Endothelial cell of umbilical vein (primary cell): Measurements from ENCODE around the gene TRERF1. TPM values are rescaled to one million over a fixed set of nuclear protein-coding genes. Genes with fewer than 3 reads are reported as not detected.

Source experiments
- BruUV-seq: library from RNA; stranded (reverse); fragments of 400-500 nt; replicated peaks from 2 replicates; lab custom pipeline; 2021; lab: Mats Ljungman, UMichigan
- CTCF ChIA-PET: fragments of 300-600, 350-600 bp; sonication (Branson Sonifier 250); formaldehyde crosslinking; loops from one replicate; lab custom pipeline; 2021; ENCODE audit warnings: antibody characterized with exemption, inconsistent platforms; lab: Charles Lee
- POLR2A ChIA-PET: fragments of 300-600, 350-600 bp; sonication (Branson Sonifier 250); formaldehyde crosslinking; loops from one replicate; lab custom pipeline; 2021; ENCODE audit warnings: antibody characterized with exemption, inconsistent platforms; lab: Charles Lee
- DNase-seq: peaks from one replicate; pipeline ENCODE4 v3.0.0-alpha.2; 2011; ENCODE audit warnings: low read depth, low spot score
- FAIRE-seq: peaks from 2 replicates; lab custom pipeline; 2011; peaks lifted over from hg19 to GRCh38; lab: Jason Lieb, UNC
- H2AFZ ChIP-seq: 2 replicates; pipeline ENCODE4 v1.6.0; 2012; ENCODE audit warnings: low read depth, low read length, control low read depth, inconsistent platforms
- H3K27ac ChIP-seq: 2 replicates; pipeline ENCODE4 v1.5.1; 2011; ENCODE audit warnings: low read depth, mild to moderate bottlenecking, control low read depth, low read length, moderate library complexity; ENCODE audit not compliant: insufficient read depth
- H3K27me3 ChIP-seq, 2 experiments: 2 replicates each; pipeline versions ENCODE4 v1.6.0 to v1.6.1; 2011; ENCODE audit warnings: low read length in 2 of 2, mixed read lengths in 1 of 2; ENCODE audit not compliant: control insufficient read depth in 2 of 2, insufficient read depth in 2 of 2
- H3K36me3 ChIP-seq, 2 experiments: 2 replicates in 1 of 2; 3 replicates in 1 of 2; pipeline ENCODE4 v1.5.1; 2011; ENCODE audit warnings: low read length in 2 of 2, mild to moderate bottlenecking in 1 of 2, moderate library complexity in 1 of 2; ENCODE audit not compliant: control insufficient read depth in 2 of 2, insufficient read depth in 2 of 2; ENCODE audit errors: extremely low read depth in 1 of 2
- H3K4me1 ChIP-seq: 3 replicates; pipeline ENCODE4 v1.5.1; 2011; ENCODE audit warnings: mild to moderate bottlenecking, low read length; ENCODE audit not compliant: control insufficient read depth, insufficient read depth; ENCODE audit errors: extremely low read depth
- H3K4me2 ChIP-seq: 2 replicates; pipeline ENCODE4 v1.6.1; 2011; ENCODE audit warnings: low read length, control low read depth, mixed read lengths; ENCODE audit not compliant: insufficient read depth
- H3K4me3 ChIP-seq, 3 experiments: fragments of 200-600 bp in 1 of 3; sonication (generic), shearing (Covaris generic) in 1 of 3; replicated peaks in 1 of 3; 2 replicates each; pipeline ENCODE4 v1.5.1; 2011 to 2016; ENCODE audit warnings: control low read depth in 3 of 3, low read length in 3 of 3, mild to moderate bottlenecking in 2 of 3, inconsistent platforms in 1 of 3, low read depth in 1 of 3, moderate library complexity in 1 of 3; ENCODE audit not compliant: insufficient read depth in 1 of 3
- H3K79me2 ChIP-seq: 2 replicates; pipeline ENCODE4 v1.6.0; 2012; ENCODE audit warnings: low read length, inconsistent platforms; ENCODE audit not compliant: control insufficient read depth, insufficient read depth
- H3K9ac ChIP-seq: replicated peaks from 2 replicates; pipeline ENCODE3; 2011; ENCODE audit warnings: low read length, control low read depth; ENCODE audit not compliant: insufficient read depth; ENCODE audit errors: extremely low read depth
- H3K9me1 ChIP-seq: replicated peaks from 3 replicates; pipeline ENCODE4 v1.6.0; 2011; ENCODE audit warnings: mild to moderate bottlenecking, low read length; ENCODE audit not compliant: control insufficient read depth, insufficient read depth; ENCODE audit errors: extremely low read depth
- H3K9me3 ChIP-seq: replicated peaks from 2 replicates; pipeline ENCODE4 v1.5.1; 2012; ENCODE audit warnings: low read length, inconsistent platforms; ENCODE audit not compliant: control insufficient read depth, insufficient read depth
- H4K20me1 ChIP-seq: replicated peaks from 2 replicates; pipeline ENCODE3; 2011; ENCODE audit warnings: mild to moderate bottlenecking, low read length; ENCODE audit not compliant: control insufficient read depth, insufficient read depth; ENCODE audit errors: extremely low read depth
- CTCF ChIP-seq, 2 donors: IDR thresholded peaks; 1 replicate in 1 of 2; 2 replicates in 1 of 2; pipeline ENCODE4 v1.5.1; 2011; ENCODE audit warnings: low read length in 2 of 2, mild to moderate bottlenecking in 2 of 2, moderate library complexity in 2 of 2, control low read depth in 1 of 2, inconsistent platforms in 1 of 2, low read depth in 1 of 2; ENCODE audit not compliant: insufficient read depth in 1 of 2; ENCODE audit errors: extremely low read depth in 1 of 2
- EZH2 ChIP-seq: IDR thresholded peaks from 2 replicates; pipeline ENCODE4 v1.6.1; 2012; ENCODE audit warnings: borderline replicate concordance, low read depth, mild to moderate bottlenecking, moderate library complexity, low read length, inconsistent platforms; ENCODE audit not compliant: severe bottlenecking
- FOS ChIP-seq: IDR thresholded peaks from 2 replicates; pipeline ENCODE4 v1.6.1; 2011; ENCODE audit warnings: mild to moderate bottlenecking, low read length, moderate library complexity, borderline replicate concordance; ENCODE audit not compliant: insufficient read depth
- GATA2 ChIP-seq: IDR thresholded peaks from 2 replicates; pipeline ENCODE4 v1.7.0; 2011; ENCODE audit warnings: low read depth, mild to moderate bottlenecking, moderate library complexity, mixed read lengths, low read length; ENCODE audit not compliant: insufficient read length, insufficient read depth
- JUN ChIP-seq: IDR thresholded peaks from 2 replicates; pipeline ENCODE4 v1.6.1; 2011; ENCODE audit warnings: borderline replicate concordance, low read depth; ENCODE audit not compliant: insufficient read length, insufficient read depth
- MAX ChIP-seq: IDR thresholded peaks from 2 replicates; pipeline ENCODE4 v1.6.1; 2011; ENCODE audit not compliant: insufficient read depth, insufficient read length
- MYC ChIP-seq: IDR thresholded peaks from one replicate; pipeline ENCODE4 v1.6.1; 2011; ENCODE audit warnings: mild to moderate bottlenecking, low read depth, low read length
- POLR2A ChIP-seq: IDR thresholded peaks from 2 replicates; pipeline ENCODE4 v1.6.1; 2012; ENCODE audit warnings: low read depth, mild to moderate bottlenecking, control low read depth, low read length
- POLR2AphosphoS5 ChIP-seq: IDR thresholded peaks from 2 replicates; pipeline ENCODE4 v1.6.1; 2012; ENCODE audit warnings: low read depth, mild to moderate bottlenecking, control low read depth, low read length, moderate library complexity; ENCODE audit not compliant: insufficient read depth
- dilution Hi-C: fragments of 300-500 bp; cut with MboI; formaldehyde crosslinking; loops from one replicate; pipeline ENCODE4 v1.15.0; 2019; ENCODE audit warnings: low sequenced_read_pairs; ENCODE audit not compliant: extremely low pct_ligation_motif_present
- intact Hi-C: fragments of 100-400 bp; cut with micrococcal nuclease; formaldehyde crosslinking; loops from one replicate; pipeline ENCODE4 v1.10.0; 2022
- polyA plus RNA-seq, 4 experiments: library from polyadenylated mRNA; depleted of rRNA in 3 of 4; stranded (reverse) in 3 of 4; unstranded in 1 of 4; fragments of >200 nt; gene quantifications; 2 replicates each; pipeline versions ENCODE4 v1.2.1 to v1.2.3, GENCODE V29; 2011 to 2012; ENCODE audit warnings: missing spikeins in 1 of 4
- total RNA-seq: library from RNA; stranded (reverse); gene quantifications from 2 replicates; pipeline ENCODE4 v1.2.3, GENCODE V29; 2021

Gene TRERF1
- total and polyA plus RNA-seq, 2 donors (not counting 3 experiments of a cell fraction or from before 2014, with no cell fraction given) = 0.73 to 5.5 TPM

- Histone ChIP-seq H2AFZ (no peak overlapping the region), H3K27me3 (no peaks in the 10 kb centered on the region), H3K4me3 (no peak overlapping the region), H3K4me1 (peaks cover 4% of the 10 kb centered on the region), H3K79me2 (no peaks in the 10 kb centered on the region), H3K9me3 (no peaks in the 10 kb centered on the region), H4K20me1 (no peaks in the 10 kb centered on the region), H3K4me2 (no peak overlapping the region), H3K36me3 (no peaks in the 10 kb centered on the region), H3K27ac (no peak overlapping the region), H3K9me1 (no peaks in the 10 kb centered on the region), H3K9ac (no peak overlapping the region)
- TF ChIP-seq MAX (no peak), GATA2 (no peak), MYC (no peak), POLR2AphosphoS5 (no peak), CTCF (IDR thresholded peaks at IDR 0.05; ENCODE audit: extremely low read depth in 1 of 2, insufficient read depth in 1 of 2, low read depth in 1 of 2, low read length in 2 of 2) (no peak), EZH2 (no peak), POLR2A (no peak), JUN (no peak), FOS (no peak)
- dilution Hi-C loops (no loop called here), intact Hi-C loops (no loop called here)
- ChIA-PET CTCF (interaction anchor here (1.3 kb wide), 1 partner anchor 11 kb away, joined by 6 read pairs; no protein-coding TSS in a partner anchor), POLR2A (no interaction called here)
- DNase-seq (no peak), FAIRE-seq (no peak)
- BruUV-seq = no TSS peak
Measured at GRCh38 chr6:42225419-42225818, 226.3 kb downstream of the TRERF1 start.
